ENCODE results near the gene COPZ1. TPM values are rescaled to one million over a fixed set of nuclear protein-coding genes. Genes with fewer than 3 reads are reported as not detected.
"Not testable (repeated sequence)": the region's sequence is repeated elsewhere in the genome, so short reads cannot be mapped to it uniquely, and the experiment has no call there.

The COPZ1 gene
- total RNA-seq, 1 experiment from 2014 or later, result 104 TPM

DNA sequence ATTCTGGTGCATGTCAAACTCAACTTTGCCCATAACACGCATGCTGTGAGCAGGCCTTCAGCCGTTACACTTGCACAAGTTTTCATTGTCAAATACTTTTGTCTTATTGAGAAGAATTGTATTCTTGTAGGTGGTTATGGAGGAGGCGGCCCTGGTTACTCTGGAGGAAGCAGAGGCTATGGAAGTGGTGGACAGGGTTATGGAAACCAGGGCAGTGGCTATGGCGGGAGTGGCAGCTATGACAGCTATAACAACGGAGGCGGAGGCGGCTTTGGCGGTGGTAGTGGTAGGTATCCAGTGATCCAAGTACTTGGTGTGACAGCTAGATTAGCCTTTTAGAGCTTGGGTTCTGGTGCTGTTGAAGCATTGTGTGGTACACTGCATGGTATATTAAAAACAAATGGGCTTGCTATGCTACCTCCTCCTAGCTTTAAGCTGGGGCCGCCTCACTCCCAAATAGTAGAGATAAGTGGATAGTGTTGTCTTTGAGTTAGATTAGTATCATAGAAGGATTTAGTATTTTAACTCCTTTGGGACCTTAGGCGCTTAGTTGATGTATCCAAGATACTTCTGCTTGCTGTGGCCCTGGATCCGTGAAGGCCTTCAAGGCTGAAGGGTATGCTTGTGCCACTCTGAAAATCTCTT is 41.9 kb upstream of the COPZ1 start:
- H3K9me3 ChIP-seq (ENCODE audit: control insufficient read depth, low read depth, low read length), result no peaks in the 10 kb centered on the region
- H4K5ac ChIP-seq (ENCODE audit: insufficient read length, low read depth, low read length), result no peak overlapping the region
- no peak overlapping the region for H2BK20ac ChIP-seq (ENCODE audit: low read depth, low read length, poor library complexity, severe bottlenecking)
- Mint-ChIP-seq H3K4me3 (no peak overlapping the region), H3K27ac (peak overlapping the region in 2 of 3 experiments; percentile 75 to 77; a peak in 6 of 7 replicates), H3K4me1 (peaks cover 33 to 48% of the 10 kb centered on the region in 2 experiments), H3K36me3 (ENCODE audit: insufficient read depth in 1 of 3, low read depth in 3 of 3) (peaks cover 0 to 26% (median 0%) of the 10 kb centered on the region in 3 experiments; a peak in 5 of 7 replicates), H3K9me3 (no peaks in the 10 kb centered on the region), H3K27me3 (ENCODE audit: low read depth) (peaks cover 3% of the 10 kb centered on the region; the same call in 1 of the 2 replicates)
- no peak for TF ChIP-seq CTCF (conservative IDR thresholded peaks at IDR 0.05)
- no peaks in the 10 kb centered on the region for H3K4me1 ChIP-seq (ENCODE audit: insufficient read depth, low read length)
- H4K8ac ChIP-seq (replicated peaks; ENCODE audit: insufficient read length, low read depth, low read length), result no peak overlapping the region
- H3K14ac ChIP-seq (ENCODE audit: insufficient read depth, low read length), result no peak overlapping the region
- H3K4me2 ChIP-seq (ENCODE audit: insufficient read depth, insufficient read length, low read length), result peak overlapping the region; percentile 67
- no peak overlapping the region for H2BK12ac ChIP-seq (ENCODE audit: insufficient read length, low read depth, low read length)
- H2BK15ac ChIP-seq (ENCODE audit: low read depth, low read length), result no peak overlapping the region
- H2AK5ac ChIP-seq (ENCODE audit: insufficient read length, low read length), result no peak overlapping the region
- peaks cover 12% of the 10 kb centered on the region; the same call in 1 of the 2 replicates for H3K79me2 ChIP-seq (ENCODE audit: insufficient read depth, low read length)
- no peak overlapping the region for H3K4ac ChIP-seq (ENCODE audit: low read depth, low read length)
- no peak overlapping the region for H3K56ac ChIP-seq (ENCODE audit: insufficient read length, low read depth, low read length)
- no peaks in the 10 kb centered on the region for H4K20me1 ChIP-seq (ENCODE audit: control insufficient read depth, insufficient read depth, insufficient read length)
- H3K18ac ChIP-seq (ENCODE audit: insufficient read length, low read depth, low read length), result no peak overlapping the region
- no peaks in the 10 kb centered on the region for H3K27me3 ChIP-seq (ENCODE audit: insufficient read depth, low read length)
- H3K27ac ChIP-seq (ENCODE audit: insufficient read length, low read depth, low read length), result no peak overlapping the region
- no peak overlapping the region for H2BK120ac ChIP-seq (ENCODE audit: low read depth, low read length, poor library complexity, severe bottlenecking)
- no peak overlapping the region for H3K23ac ChIP-seq (ENCODE audit: insufficient read length, low read depth, low read length)
- no peak overlapping the region for H4K91ac ChIP-seq (ENCODE audit: insufficient read length, low read depth, low read length)
- WGBS (ENCODE audit: extremely low coverage, insufficient read length, low lambda C conversion rate), result no CpG with 5 or more reads among the region's 11 CpGs
- no peak overlapping the region for H2BK5ac ChIP-seq (ENCODE audit: insufficient read length, low read length)
- no peak overlapping the region for H2AFZ ChIP-seq (ENCODE audit: low read length)
- no peaks in the 10 kb centered on the region for H3K79me1 ChIP-seq (ENCODE audit: insufficient read depth, low read depth, low read length, poor library complexity, severe bottlenecking)
- peaks cover 4% of the 10 kb centered on the region for H3K23me2 ChIP-seq (ENCODE audit: insufficient read length, low read depth, low read length, poor library complexity, severe bottlenecking)
- DNase-seq, result no peak
- H3K9ac ChIP-seq (ENCODE audit: extremely low read depth, insufficient read length, low read length), result peak overlapping the region; percentile 18
- no peak overlapping the region for H3T11ph ChIP-seq (ENCODE audit: low read length)

DNA sequence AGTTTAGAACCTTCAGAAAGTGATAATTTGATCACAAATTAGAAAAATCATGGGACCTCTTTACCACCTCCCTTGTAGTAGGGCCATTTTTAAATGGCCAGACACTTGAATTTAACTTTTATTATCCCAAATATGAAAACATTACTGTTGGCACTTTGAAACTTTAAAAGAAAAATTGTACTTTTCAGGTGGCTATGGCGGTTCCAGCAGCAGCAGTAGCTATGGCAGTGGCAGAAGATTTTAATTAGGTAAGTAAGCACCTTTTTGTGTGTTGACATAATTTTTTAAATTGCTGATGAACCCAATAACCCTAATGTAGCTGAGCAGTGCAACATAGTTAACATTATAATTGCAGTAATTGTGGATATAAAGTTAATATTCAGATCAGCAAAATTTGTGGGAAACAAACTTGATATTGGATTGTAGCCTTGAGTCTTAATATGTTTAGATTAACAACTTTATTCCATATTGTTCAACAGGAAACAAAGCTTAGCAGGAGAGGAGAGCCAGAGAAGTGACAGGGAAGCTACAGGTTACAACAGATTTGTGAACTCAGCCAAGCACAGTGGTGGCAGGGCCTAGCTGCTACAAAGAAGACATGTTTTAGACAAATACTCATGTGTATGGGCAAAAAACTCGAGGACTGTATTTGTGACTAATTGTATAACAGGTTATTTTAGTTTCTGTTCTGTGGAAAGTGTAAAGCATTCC is 40.7 kb upstream of the COPZ1 start:
- not testable (repeated sequence) for H3K18ac ChIP-seq (ENCODE audit: insufficient read length, low read depth, low read length); H3K4ac ChIP-seq (ENCODE audit: low read depth, low read length); H4K8ac ChIP-seq (replicated peaks; ENCODE audit: insufficient read length, low read depth, low read length); H3K23ac ChIP-seq (ENCODE audit: insufficient read length, low read depth, low read length); H3K23me2 ChIP-seq (ENCODE audit: insufficient read length, low read depth, low read length, poor library complexity, severe bottlenecking); H3K4me3 Mint-ChIP-seq; DNase-seq; H3K9ac ChIP-seq (ENCODE audit: extremely low read depth, insufficient read length, low read length); H3K56ac ChIP-seq (ENCODE audit: insufficient read length, low read depth, low read length); H3T11ph ChIP-seq (ENCODE audit: low read length); H3K9me3 Mint-ChIP-seq; H2AFZ ChIP-seq (ENCODE audit: low read length); H3K4me1 ChIP-seq (ENCODE audit: insufficient read depth, low read length); H2BK120ac ChIP-seq (ENCODE audit: low read depth, low read length, poor library complexity, severe bottlenecking); H2BK15ac ChIP-seq (ENCODE audit: low read depth, low read length); H3K4me2 ChIP-seq (ENCODE audit: insufficient read depth, insufficient read length, low read length); H3K27ac ChIP-seq (ENCODE audit: insufficient read length, low read depth, low read length); H3K9me3 ChIP-seq (ENCODE audit: control insufficient read depth, low read depth, low read length); H2AK5ac ChIP-seq (ENCODE audit: insufficient read length, low read length); H2BK20ac ChIP-seq (ENCODE audit: low read depth, low read length, poor library complexity, severe bottlenecking); H3K14ac ChIP-seq (ENCODE audit: insufficient read depth, low read length); H4K91ac ChIP-seq (ENCODE audit: insufficient read length, low read depth, low read length); H4K5ac ChIP-seq (ENCODE audit: insufficient read length, low read depth, low read length); H3K79me1 ChIP-seq (ENCODE audit: insufficient read depth, low read depth, low read length, poor library complexity, severe bottlenecking); H2BK12ac ChIP-seq (ENCODE audit: insufficient read length, low read depth, low read length); H4K20me1 ChIP-seq (ENCODE audit: control insufficient read depth, insufficient read depth, insufficient read length); H3K79me2 ChIP-seq (ENCODE audit: insufficient read depth, low read length); H3K27me3 ChIP-seq (ENCODE audit: insufficient read depth, low read length); H3K27me3 Mint-ChIP-seq (ENCODE audit: low read depth); H2BK5ac ChIP-seq (ENCODE audit: insufficient read length, low read length)
- H3K4me1 Mint-ChIP-seq, result peaks cover 26 to 38% of the 10 kb centered on the region in 2 experiments
- WGBS (ENCODE audit: extremely low coverage, insufficient read length, low lambda C conversion rate), result no CpG with 5 or more reads among the region's 2 CpGs
- peak overlapping the region in 2 of 3 experiments; percentile 44 to 91; a peak in 4 of 7 replicates for H3K27ac Mint-ChIP-seq
- peaks cover 0 to 18% (median 0%) of the 10 kb centered on the region in 3 experiments; a peak in 3 of 7 replicates for H3K36me3 Mint-ChIP-seq (ENCODE audit: insufficient read depth in 1 of 3, low read depth in 3 of 3)

Measured in H9 (cell line).